Measurements from ENCODE around the gene SUSD3. TPM values are rescaled to one million over a fixed set of nuclear protein-coding genes. Genes with fewer than 3 reads are reported as not detected.

The SUSD3 gene
- total and polyA plus RNA-seq, 2 donors (not counting 3 experiments of a cell fraction or from before 2014, with no cell fraction given): not detected

Other genes with a start within 250 kb of the SUSD3 start
- gene ZNF484, start 180.7 kb upstream of the SUSD3 start, total RNA-seq: 6.7 and 7.2 TPM in 2 replicates
- gene ZNF484, start 180.7 kb upstream of the SUSD3 start, polyA plus RNA-seq: 0.67 and 0.88 TPM in 2 replicates
- gene FGD3, start 111.2 kb upstream of the SUSD3 start, total RNA-seq: not detected in 2 replicates
- not detected in 2 replicates for gene FGD3, start 111.2 kb upstream of the SUSD3 start, polyA plus RNA-seq
- gene CARD19, start 37.5 kb downstream of the SUSD3 start, total RNA-seq: 45.7 and 58.4 TPM in 2 replicates
- gene CARD19, start 37.5 kb downstream of the SUSD3 start, polyA plus RNA-seq: 148 and 238 TPM in 2 replicates
- 31.5 and 42.2 TPM in 2 replicates for gene NINJ1, start 75.5 kb downstream of the SUSD3 start, total RNA-seq
- gene NINJ1, start 75.5 kb downstream of the SUSD3 start, polyA plus RNA-seq: 57.7 and 75.4 TPM in 2 replicates
- gene WNK2, start 125.4 kb downstream of the SUSD3 start, total RNA-seq: not detected in 2 replicates
- gene WNK2, start 125.4 kb downstream of the SUSD3 start, polyA plus RNA-seq: not detected in 2 replicates

Data from endothelial cell of umbilical vein (primary cell).